NK-92 (cell line): ENCODE results near the gene WDSUB1.

Experiments used
- DNase-seq: peaks from one replicate; lab custom pipeline; 2025; ENCODE audit not compliant: unreplicated experiment; lab: John Stamatoyannopoulos, UW

WDSUB1 gene

GRCh38 chr2:159285929-159286708 lies at the start of gene WDSUB1:
WDSUB1 (minus strand) TSS chr2:159286703; CDS start chr2:159283069, 3,634 bp downstream.
- DNase-seq = no peak

GRCh38 chr2:159326569-159327255 lies 40.2 kb upstream of the WDSUB1 start:
- DNase-seq = no peak

GRCh38 chr2:159322419-159322818 lies 35.9 kb upstream of the WDSUB1 start:
- DNase-seq = no peak

GRCh38 chr2:159317392-159318088 lies 31.0 kb upstream of the WDSUB1 start:
- no peak for DNase-seq

- DNase-seq = no peak
Measured at GRCh38 chr2:159307942-159308341, 21.4 kb upstream of the WDSUB1 start.

GRCh38 chr2:159300586-159300985 lies 14.1 kb upstream of the WDSUB1 start:
- no peak for DNase-seq

GRCh38 chr2:159298967-159299366 lies 12.5 kb upstream of the WDSUB1 start:
- no peak for DNase-seq

- no peak for DNase-seq
Measured at GRCh38 chr2:159297042-159297707, 10.7 kb upstream of the WDSUB1 start.

GRCh38 chr2:159292157-159292556 lies 5.7 kb upstream of the WDSUB1 start:
- DNase-seq = no peak

- DNase-seq = no peak
Measured at GRCh38 chr2:159290289-159290907, 3.9 kb upstream of the WDSUB1 start.

GRCh38 chr2:159287733-159288132 lies 1.2 kb upstream of the WDSUB1 start:
- no peak for DNase-seq

- DNase-seq = peak; percentile 80
Measured at GRCh38 chr2:159286709-159287441, 372 bp upstream of the WDSUB1 start.

- DNase-seq = no peak
Measured at GRCh38 chr2:159285433-159285832, 1.1 kb downstream of the WDSUB1 start.

- DNase-seq = no peak
Measured at GRCh38 chr2:159283529-159283928, 3.0 kb downstream of the WDSUB1 start.

- no peak for DNase-seq
Measured at GRCh38 chr2:159281002-159281401, 5.5 kb downstream of the WDSUB1 start.

GRCh38 chr2:159279700-159280099 lies 6.8 kb downstream of the WDSUB1 start:
- DNase-seq = no peak

GRCh38 chr2:159275111-159275510 lies 11.4 kb downstream of the WDSUB1 start:
- no peak for DNase-seq

GRCh38 chr2:159272156-159272555 lies 14.3 kb downstream of the WDSUB1 start:
- no peak for DNase-seq

- no peak for DNase-seq
Measured at GRCh38 chr2:159270744-159271379, 15.6 kb downstream of the WDSUB1 start.

GRCh38 chr2:159267921-159268320 lies 18.6 kb downstream of the WDSUB1 start:
- DNase-seq = no peak
